Fibroblast of the aortic adventitia (primary cell): ENCODE data around the gene EXOC3. TPM values are rescaled to one million over a fixed set of nuclear protein-coding genes. Genes with fewer than 3 reads are reported as not detected.
A peak's percentile ranks its signal among the peaks of the same experiment; 100 is the strongest.

Experiments used
- DNase-seq: peaks from one replicate; pipeline ENCODE4 v3.0.0-alpha.2; 2010; ENCODE audit warnings: low read depth
- H3K4me3 ChIP-seq: 2 replicates; pipeline ENCODE4 v1.5.1; 2011; ENCODE audit warnings: low read depth, mild to moderate bottlenecking, control low read depth, low read length, moderate library complexity
- total RNA-seq: library from RNA; depleted of rRNA; stranded (reverse); fragments of >200 nt; gene quantifications from 2 replicates; pipeline ENCODE4 v1.2.3, GENCODE V29; 2012; ENCODE audit warnings: low replicate concordance
- TF ChIP-seq, protein P1 (sequence below): IDR thresholded peaks from 2 replicates; pipeline ENCODE4 v1.5.1; 2011; ENCODE audit warnings: mild to moderate bottlenecking, low read length, control low read depth, inconsistent platforms; ENCODE audit not compliant: insufficient read depth

The EXOC3 gene
- total RNA-seq, 1 donor = 39.8 TPM

DNA sequence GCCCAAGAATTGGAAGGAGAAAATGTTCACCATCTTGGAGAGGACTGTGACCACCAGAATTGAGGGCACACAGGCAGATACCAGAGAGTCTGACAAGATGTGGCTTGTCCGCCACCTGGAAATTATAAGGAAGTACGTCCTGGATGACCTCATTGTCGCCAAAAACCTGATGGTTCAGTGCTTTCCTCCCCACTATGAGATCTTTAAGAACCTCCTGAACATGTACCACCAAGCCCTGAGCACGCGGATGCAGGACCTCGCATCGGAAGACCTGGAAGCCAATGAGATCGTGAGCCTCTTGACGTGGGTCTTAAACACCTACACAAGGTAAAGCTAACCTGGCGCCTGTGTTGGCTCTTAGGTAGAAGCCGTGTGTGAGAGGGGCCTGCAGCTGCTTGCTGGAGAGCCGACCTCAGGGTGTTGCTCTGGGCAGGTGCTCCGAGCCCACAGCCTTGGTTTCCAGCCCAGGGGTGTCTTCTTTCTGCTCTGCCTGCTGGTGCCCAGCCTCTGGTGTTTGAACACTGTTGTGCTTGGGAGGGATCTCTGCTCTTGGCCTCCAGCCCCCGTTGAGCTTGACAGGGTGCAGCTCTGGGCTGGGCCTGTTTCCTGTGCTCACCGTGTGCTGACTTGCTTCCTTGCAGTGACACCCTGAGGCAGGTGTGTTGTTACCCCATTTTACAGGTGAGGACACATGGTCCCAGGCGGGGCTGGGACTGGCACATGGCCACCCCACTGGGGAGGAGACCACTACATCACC lies 10.9 kb downstream of the EXOC3 start:
- H3K4me3 ChIP-seq = no peak overlapping the region
- no peak for DNase-seq
- TF ChIP-seq, protein P1, sequence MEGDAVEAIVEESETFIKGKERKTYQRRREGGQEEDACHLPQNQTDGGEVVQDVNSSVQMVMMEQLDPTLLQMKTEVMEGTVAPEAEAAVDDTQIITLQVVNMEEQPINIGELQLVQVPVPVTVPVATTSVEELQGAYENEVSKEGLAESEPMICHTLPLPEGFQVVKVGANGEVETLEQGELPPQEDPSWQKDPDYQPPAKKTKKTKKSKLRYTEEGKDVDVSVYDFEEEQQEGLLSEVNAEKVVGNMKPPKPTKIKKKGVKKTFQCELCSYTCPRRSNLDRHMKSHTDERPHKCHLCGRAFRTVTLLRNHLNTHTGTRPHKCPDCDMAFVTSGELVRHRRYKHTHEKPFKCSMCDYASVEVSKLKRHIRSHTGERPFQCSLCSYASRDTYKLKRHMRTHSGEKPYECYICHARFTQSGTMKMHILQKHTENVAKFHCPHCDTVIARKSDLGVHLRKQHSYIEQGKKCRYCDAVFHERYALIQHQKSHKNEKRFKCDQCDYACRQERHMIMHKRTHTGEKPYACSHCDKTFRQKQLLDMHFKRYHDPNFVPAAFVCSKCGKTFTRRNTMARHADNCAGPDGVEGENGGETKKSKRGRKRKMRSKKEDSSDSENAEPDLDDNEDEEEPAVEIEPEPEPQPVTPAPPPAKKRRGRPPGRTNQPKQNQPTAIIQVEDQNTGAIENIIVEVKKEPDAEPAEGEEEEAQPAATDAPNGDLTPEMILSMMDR = no peak

GRCh38 chr5:454936-455335 lies 12.0 kb downstream of the EXOC3 start:
- no peak overlapping the region for H3K4me3 ChIP-seq
- TF ChIP-seq, protein P1 = no peak
- no peak for DNase-seq

DNA sequence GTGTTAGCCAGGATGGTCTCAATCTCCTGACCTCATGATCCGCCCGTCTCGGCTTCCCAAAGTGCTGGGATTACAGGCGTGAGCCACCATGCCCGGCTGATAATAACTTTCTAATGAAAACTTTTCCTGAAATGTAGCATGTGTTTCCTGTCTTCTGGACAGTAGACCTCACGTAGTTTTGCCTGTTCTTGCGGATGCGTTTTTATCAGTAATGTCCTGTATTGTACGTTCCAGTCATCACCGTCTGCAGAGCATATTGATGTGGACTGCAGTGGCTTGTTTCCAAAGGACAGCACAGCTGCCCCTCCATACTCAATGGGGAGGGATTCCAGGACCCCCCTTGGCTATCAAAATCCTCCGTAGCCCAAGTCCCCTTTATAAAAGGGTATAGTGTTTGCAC lies 12.8 kb downstream of the EXOC3 start:
- DNase-seq = no peak
- H3K4me3 ChIP-seq = no peak overlapping the region
- TF ChIP-seq, protein P1 = no peak

GRCh38 chr5:456351-457194 lies 13.6 kb downstream of the EXOC3 start:
- no peak overlapping the region for H3K4me3 ChIP-seq
- TF ChIP-seq, protein P1 = no peak
- no peak for DNase-seq

- TF ChIP-seq, protein P1 = no peak
- DNase-seq = no peak
- no peak overlapping the region for H3K4me3 ChIP-seq
These were observed 14.4 kb downstream of the EXOC3 start for GRCh38 chr5:457195-457961.

GRCh38 chr5:458547-459353 lies 15.8 kb downstream of the EXOC3 start:
- TF ChIP-seq, protein P1 = no peak
- H3K4me3 ChIP-seq = no peak overlapping the region
- DNase-seq = peak; percentile 60
